GM04504 (cell line): ENCODE results near the gene TMEM59.

Experiments used
- DNase-seq: peaks from one replicate; pipeline ENCODE4 v3.0.0-alpha.2; 2012; ENCODE audit warnings: low read depth

Gene TMEM59

DNA sequence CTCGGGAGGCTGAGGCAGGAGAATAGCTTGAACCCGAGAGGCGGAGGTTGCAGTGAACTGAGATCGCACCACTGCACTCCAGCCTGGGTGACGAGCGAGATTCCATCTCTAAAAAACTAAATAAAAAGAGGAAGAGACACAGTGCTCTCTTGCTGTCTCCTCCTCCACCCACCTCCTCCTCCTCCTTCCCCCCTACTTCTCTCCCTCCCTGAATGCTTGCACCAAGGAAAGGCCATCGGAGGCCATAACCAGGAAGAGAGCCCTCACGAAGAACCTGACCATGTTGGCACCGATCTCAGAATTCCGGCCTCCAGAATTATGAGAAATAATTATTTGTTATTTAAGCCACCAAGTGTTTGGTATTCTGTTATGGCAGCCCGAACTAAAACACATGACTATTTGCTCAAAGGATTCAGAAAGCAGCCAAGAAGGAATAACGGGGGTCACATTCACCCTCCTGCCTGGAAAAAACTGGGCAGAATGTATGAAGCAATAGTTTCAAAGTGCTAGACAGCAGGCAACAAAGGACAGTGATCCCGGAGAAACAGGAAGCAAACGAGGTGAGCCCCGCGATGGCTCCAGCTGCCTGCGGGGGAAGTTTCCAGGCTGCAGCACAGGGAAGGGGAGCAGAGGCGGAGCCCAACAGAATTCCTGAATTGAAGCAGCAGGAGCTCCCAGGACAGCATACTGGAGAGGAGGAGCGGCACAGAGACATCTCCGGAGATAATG, 70.8 kb downstream of the TMEM59 start:
- DNase-seq: peak; percentile 24

DNA sequence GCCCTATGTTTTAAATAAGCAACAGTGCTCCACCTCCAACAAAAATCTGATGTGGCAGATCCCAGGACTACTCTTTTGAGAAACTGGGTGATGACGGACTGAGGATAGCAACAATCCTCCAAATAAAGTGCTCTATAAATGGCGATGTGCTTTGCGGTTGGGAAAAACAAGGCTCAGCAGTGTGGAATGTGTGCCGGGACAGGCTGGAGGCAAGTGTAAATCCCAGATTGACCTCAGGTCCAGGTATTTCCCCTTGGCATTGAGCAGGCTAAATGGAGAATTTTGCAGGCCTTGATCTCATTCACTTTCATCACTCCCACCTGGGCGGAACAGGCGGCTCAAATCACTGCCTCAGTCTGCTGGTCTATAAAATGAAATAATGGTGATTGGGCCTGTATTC, 71.8 kb downstream of the TMEM59 start:
- no peak for DNase-seq

DNA sequence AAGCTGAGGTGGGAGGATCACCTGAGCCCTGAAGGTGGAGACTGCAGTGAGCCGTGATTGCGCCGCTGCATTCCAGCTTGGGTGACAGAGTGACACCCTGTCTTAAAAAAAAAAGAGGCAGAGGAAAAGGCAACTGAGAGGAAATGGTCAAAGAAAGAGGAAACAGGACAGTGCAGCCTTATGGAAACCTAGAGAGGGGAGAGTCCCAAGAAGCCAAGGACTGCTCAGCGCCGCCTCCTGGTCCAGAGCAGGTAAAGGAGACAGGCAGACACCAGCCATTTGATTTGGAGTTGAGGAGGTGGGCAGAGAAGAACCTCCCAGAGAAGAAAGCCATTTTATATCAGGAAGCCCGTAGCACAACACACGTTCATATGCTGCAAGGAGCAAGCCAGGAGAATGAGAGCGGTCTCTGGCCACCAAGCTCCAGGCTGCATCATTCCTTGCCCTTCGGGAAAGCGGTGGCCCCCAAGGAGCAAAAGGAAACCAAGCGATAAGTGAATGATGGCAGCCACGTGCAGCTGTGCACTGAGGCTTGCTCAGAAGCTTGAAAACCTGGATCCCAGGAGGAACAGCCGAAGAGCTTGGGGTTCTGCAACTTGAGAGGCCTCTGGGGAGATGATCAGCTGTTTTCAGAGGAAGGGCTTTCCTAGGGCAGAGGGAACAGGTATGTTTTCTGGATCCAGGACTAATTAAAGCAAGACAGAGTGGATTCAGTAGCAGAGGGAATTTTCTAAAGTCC, 73.1 kb downstream of the TMEM59 start:
- no peak for DNase-seq
